GM19372 (cell line): ENCODE results near the gene ABLIM1.

Source experiments
- ATAC-seq: cut with Tn5 transposase; IDR thresholded peaks from one replicate; pipeline ENCODE4 v1.9.1; 2021; ENCODE audit warnings: mild to moderate bottlenecking, low read depth, moderate library complexity; ENCODE audit not compliant: unreplicated experiment

Gene ABLIM1

GRCh38 chr10:114624951-114625780, 32.9 kb downstream of the ABLIM1 start:
- ATAC-seq: no peak

DNA sequence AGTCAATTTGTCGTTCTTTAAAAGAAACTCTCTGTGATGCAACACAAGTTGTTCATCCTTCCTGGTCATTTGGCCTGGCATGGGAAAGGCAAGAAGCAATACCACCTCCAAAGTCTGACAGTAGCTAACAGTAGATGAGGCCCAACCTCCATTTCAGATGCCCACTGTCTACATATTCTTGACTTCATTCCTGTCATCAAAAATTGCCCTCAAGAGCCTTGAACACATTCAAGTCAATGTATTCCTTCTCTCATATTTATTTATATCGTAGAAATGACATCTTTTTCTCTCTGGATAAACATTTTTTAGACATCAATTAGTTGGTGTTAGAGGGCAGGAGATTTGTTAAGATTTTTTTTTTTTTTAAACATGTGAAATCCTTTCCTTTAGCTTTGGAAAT, 33.7 kb downstream of the ABLIM1 start:
- no peak for ATAC-seq

DNA sequence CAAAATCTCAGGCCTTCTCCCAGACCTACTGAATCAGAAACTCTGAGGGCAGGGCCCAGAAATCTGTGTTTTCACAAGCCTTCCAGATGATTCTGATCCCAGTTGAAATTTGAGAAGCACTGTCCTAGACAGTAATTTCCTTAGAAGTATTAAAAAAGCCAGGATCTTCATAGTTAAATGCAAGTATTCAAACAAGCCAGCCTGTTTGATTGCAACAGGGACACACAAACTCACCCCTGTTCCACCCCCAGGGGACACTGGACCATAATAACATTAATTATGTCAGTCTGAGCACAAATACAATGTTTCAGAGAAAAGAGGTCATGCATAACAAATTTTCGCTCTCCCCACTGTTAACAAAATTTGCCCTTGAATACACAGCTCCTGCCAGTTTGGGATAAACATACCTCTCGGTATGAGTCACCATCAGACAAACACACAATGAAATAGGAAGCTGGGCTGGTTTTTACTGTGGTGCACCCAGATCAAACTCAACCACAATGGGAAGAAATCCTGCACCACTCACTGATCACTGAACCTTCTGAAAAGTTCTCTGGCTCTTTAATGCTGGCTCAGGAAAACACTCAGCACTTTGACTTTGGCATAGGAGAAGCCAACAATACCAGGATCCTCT, 34.3 kb downstream of the ABLIM1 start:
- no peak for ATAC-seq

DNA sequence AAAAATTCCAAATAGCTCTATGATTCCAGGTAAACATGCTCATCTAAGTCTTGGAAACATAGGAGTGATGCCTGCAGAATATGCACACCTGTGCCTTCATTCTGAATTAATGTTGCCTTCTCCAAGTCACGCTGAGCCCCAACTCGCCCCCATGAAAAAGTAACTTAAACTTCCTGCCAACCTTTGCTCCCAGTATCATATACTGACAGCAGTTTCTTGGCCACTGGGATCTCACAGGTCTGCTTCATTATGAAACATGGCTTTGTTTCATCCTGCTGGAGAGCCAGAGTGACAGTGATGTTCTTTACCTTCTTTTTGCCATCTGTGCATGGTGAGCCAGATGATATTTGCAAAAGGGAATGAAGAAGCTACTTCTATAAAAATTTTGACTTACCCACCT, 34.9 kb downstream of the ABLIM1 start:
- ATAC-seq: no peak

GRCh38 chr10:114618722-114619121, 39.4 kb downstream of the ABLIM1 start:
- no peak for ATAC-seq

DNA sequence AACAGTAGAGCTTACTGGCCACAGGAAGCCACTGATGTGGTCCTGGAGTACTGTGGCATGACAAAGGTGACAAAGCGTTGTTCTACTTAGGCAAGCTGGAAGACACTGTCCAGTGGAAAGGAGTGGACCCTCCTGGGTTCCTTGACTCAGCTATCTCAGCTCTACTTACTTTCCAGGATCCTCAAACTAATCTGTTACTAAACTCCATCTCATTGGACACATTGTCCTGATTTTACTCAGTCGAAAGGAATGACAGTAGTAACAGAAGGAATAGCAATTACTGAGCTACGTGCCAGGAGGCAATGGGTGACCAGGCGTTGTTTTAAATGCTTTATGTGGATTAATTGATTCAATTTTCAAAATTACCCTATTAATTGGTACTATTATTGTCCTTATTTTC, 41.6 kb downstream of the ABLIM1 start:
- no peak for ATAC-seq

- no peak for ATAC-seq
Measured at GRCh38 chr10:114616103-114616502, 42.0 kb downstream of the ABLIM1 start.

DNA sequence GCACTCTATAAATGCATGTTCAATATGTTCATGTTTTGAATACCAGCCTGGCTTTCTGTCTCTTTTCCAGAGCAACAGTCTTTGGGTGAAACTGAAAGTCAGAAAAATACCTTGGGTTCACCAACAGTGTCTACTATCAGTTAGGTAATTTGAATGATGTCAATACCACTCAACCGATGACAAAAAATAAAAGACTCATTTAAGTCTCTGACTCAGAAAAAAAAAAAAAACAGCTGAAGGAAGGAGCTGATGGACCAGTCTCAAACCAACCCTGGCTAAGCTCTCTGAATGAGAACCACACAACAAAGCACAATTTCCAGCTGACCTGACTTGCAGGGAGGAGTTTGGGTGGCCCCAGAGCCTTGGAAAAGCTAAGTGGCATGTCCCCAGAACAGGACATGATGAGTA, 42.5 kb downstream of the ABLIM1 start:
- peak; percentile 95 for ATAC-seq

DNA sequence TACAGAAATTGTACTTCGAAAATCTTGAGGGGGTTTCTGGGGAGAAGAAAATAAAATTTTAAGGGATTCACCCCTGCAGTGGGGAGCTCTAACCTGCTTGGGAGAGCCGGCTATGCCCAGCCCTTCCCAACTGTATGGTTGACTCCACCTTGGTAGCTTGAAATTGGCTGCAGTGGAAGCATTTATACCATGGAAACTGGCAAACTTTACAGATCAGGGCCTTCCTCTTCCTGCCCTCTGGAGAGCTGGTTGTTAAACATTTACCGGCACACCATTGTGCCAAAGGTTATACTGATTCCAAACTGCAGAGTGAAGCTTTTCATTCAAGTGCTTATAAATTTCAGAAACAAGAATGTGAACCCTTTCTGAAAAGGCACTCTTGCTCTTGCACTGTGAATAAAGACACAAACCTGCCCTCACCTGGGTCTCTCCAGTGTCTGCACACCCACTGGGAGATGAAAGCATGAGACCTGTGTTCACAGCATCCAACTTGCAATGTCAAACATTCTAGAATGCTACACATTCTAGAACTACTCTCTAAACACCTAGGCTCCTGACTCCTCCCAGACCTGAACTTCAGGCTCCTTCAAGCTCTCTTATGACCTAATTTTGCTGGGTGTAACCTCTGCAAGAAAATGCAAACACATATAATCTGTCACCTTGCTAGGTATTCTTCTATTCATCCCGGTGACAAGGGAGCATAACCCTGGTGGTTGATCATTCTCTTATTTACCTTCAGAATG, 44.7 kb downstream of the ABLIM1 start:
- no peak for ATAC-seq

- no peak for ATAC-seq
Measured at GRCh38 chr10:114611617-114612016, 46.5 kb downstream of the ABLIM1 start.

DNA sequence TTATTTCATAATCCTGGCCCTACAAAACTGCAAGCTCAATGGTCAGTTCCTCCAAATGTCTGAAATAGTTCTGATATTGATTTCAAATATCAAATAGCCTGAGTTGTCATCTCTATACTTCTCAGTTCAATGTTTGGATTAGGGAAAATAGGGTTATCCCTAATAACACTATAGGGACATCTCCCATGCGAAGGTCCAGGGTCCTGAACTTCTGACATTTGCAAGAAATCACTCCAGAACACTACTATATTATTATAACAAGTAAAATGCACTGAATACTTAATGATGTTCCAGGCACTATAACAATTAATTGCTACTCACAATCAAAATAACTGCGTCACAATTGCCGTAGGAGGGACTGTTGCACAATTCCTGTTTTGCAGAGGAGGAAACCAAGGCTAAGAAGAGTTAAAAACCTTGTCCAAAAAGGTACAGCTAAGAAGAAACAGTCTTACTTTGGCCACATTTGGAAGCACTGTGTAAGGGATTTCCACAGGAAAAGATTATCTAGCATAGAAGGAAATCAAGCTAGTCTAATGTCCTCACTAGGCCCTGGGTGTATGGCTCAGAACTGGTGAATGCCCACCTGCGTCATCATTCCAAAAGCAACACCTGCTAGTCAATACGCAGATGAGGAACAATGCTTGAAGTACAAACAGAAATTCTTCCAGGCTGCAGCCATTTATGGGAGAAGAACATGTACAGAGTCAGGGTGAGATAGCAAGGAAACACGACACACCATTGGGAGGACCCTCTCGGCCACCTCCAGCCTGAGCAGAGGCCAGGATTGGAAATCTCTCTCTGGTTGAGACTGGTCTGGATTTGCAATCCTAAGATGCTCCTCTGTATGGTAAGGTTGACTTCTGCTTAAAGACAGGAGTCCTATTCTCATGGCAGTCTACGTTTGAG, 48.3 kb downstream of the ABLIM1 start:
- no peak for ATAC-seq

- no peak for ATAC-seq
Measured at GRCh38 chr10:114607358-114607998, 50.6 kb downstream of the ABLIM1 start.

DNA sequence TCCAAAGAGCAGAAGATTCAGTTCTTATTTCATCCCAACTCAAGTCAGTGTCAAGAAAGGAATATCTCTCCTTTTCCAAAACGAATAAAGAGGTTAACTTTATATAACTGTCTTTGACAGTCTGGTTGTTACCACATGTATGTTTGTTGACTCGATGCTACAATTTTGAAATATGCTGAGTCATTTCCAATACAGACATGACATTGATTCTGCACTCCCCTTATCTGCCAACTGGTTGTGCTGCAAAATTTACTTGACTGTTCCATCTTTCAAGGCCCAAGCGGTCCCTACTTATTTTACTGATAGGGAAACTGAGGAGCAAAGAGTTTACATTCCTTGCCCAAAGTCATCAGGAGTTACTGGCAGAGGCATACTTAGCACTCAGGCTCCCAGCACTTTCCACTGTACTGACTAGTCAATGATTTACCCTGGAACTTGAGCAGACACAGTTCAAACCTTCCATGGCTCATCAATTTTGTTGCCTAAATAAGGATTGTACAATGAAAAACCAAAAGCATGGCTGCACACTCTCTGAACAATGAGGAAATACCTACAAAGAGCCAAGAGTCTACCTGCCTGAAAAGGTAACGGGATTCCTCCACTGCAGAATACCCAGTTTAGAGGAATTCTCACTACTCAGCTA, 52.8 kb downstream of the ABLIM1 start:
- ATAC-seq: no peak

DNA sequence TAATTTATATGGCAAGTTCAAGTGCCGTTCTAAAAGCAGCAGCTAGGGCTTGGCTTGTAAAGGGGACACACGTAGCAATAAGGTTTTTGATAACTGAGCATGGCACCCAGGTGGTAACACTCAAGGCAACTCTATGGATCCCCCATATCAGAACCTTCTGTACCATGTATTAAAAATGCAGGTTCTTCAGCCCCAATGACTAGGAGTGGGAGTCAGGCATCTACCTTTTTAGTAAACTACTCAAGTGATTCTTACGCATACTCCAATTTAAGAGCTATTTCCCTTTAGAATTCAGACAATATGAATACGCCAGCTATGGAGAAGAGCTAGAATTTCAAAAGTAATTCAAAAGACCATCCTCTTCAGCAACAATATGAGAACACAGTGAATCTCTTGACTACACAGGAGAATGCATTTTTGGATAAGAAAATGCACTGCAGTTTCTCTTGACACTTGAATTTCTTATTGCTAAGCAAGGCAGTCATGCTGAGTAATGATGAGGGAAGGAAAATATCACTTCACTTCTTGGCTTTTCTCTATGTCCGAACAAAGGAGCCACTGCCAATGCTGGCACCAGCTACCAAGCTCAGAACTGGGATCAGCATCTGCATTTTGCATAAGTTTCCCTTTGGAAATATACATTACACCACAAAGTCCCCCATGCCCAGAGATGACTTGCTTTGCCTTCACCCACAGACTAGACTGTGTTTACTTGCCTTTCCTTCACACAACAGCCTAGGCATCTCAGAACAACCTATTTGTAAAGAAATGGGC, 53.5 kb downstream of the ABLIM1 start:
- ATAC-seq: no peak

DNA sequence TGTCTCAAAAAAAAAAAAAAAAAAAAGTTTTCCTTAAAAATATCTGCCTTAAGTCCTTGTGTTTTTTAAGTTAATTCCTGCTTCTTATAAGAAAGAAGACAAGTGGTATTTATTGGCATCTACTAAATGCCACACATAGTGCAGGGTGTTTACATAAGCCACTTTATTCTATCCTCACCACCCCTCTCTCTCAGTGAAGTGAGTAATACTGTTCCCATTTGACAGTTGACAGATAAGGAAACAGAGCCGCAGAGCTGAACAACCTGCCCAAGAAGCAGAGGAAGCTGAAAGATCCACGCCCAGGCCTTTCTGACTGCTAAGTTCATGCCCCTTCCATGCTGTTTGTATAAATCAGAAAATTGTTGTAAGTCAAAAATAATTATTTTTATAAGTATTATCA, 54.1 kb downstream of the ABLIM1 start:
- no peak for ATAC-seq

DNA sequence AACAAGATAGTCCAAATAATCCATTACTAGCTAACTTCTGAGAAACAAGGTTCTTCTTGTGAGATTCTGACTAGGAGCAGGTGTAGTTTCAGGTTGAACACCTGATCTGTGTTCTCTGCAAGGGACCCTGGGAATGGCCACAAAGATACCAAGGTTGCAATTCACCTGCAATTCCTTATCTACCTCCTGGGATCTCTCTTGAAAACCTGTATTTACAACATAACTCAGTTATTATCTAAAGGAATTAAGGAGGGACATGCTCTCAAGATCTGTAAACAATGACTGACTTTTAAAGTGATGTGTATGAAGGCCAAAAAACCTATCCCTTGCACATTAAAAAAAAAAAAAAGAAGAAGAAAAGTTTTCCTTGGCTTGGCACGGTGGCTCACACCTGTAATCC, 54.8 kb downstream of the ABLIM1 start:
- no peak for ATAC-seq

GRCh38 chr10:114600057-114600456, 58.0 kb downstream of the ABLIM1 start:
- no peak for ATAC-seq

DNA sequence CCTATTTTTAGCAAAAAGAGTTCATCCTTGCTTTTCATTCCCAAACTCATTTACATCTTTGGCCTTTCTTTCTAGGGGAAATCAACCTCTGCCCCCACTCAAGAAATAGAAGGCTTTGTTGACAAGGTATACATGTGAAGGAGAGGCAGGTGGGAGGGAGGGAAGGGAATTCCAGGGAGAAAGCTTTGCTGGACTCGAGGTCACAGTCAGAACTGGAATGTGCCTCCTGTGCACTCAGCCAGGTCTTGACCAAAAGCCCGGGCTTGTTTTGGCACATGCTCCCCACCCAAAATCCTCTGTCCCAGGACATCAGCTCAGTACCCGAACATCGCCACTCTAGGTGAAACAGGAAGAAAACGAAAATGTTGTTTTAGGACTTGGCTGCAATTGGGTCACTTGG, 61.3 kb downstream of the ABLIM1 start:
- ATAC-seq: no peak
